ENCODE data around the gene IMMP2L. TPM values are rescaled to one million over a fixed set of nuclear protein-coding genes. Genes with fewer than 3 reads are reported as not detected.
"Not testable (repeated sequence)": the region's sequence is repeated elsewhere in the genome, so short reads cannot be mapped to it uniquely, and the experiment has no call there.

IMMP2L gene
- total RNA-seq, 2 donors from 2014 or later: 21.7 to 27.5 TPM

GRCh38 chr7:111485701-111486380, 76.5 kb downstream of the IMMP2L start:
- Mint-ChIP-seq H3K27me3 (ENCODE audit: low read depth) (no peaks in the 10 kb centered on the region), H3K9me3 (no peaks in the 10 kb centered on the region), H3K4me3 (no peak overlapping the region), H3K4me1 (ENCODE audit: low read depth) (no peaks in the 10 kb centered on the region), H3K27ac (no peak overlapping the region), H3K36me3 (ENCODE audit: insufficient read depth in 2 of 2) (peaks cover 3 to 4% of the 10 kb centered on the region in 2 donors)
- ATAC-seq (replicated peaks in 1 of 2) (no peak), DNase-seq (no peak)

- H3K9me3 Mint-ChIP-seq: peaks cover 0 to 2% of the 10 kb centered on the region in 2 donors
- no peak overlapping the region for H3K4me3 Mint-ChIP-seq
- no peak for DNase-seq
- no peak for ATAC-seq (replicated peaks in 1 of 2)
- H3K36me3 Mint-ChIP-seq (ENCODE audit: insufficient read depth in 2 of 2): peaks cover 3 to 4% of the 10 kb centered on the region in 2 donors
- H3K27me3 Mint-ChIP-seq (ENCODE audit: low read depth): no peaks in the 10 kb centered on the region
- H3K27ac Mint-ChIP-seq: no peak overlapping the region
- H3K4me1 Mint-ChIP-seq (ENCODE audit: low read depth): no peaks in the 10 kb centered on the region
Observed at GRCh38 chr7:111483078-111483477, 79.2 kb downstream of the IMMP2L start.

- no peak for DNase-seq
- no peaks in the 10 kb centered on the region for H3K4me1 Mint-ChIP-seq (ENCODE audit: low read depth)
- H3K27me3 Mint-ChIP-seq (ENCODE audit: low read depth): no peaks in the 10 kb centered on the region
- no peak for ATAC-seq (replicated peaks in 1 of 2)
- H3K9me3 Mint-ChIP-seq: peaks cover 2 to 4% of the 10 kb centered on the region in 2 donors
- no peak overlapping the region for H3K4me3 Mint-ChIP-seq
- H3K36me3 Mint-ChIP-seq (ENCODE audit: insufficient read depth in 2 of 2): peaks cover 4 to 15% of the 10 kb centered on the region in 2 donors
- peak overlapping the region; percentile 57 for H3K27ac Mint-ChIP-seq
Observed at GRCh38 chr7:111477462-111478225, 84.6 kb downstream of the IMMP2L start.

- ATAC-seq (replicated peaks in 1 of 2): no peak
Observed at GRCh38 chr7:111476586-111477293, 85.6 kb downstream of the IMMP2L start.

DNA sequence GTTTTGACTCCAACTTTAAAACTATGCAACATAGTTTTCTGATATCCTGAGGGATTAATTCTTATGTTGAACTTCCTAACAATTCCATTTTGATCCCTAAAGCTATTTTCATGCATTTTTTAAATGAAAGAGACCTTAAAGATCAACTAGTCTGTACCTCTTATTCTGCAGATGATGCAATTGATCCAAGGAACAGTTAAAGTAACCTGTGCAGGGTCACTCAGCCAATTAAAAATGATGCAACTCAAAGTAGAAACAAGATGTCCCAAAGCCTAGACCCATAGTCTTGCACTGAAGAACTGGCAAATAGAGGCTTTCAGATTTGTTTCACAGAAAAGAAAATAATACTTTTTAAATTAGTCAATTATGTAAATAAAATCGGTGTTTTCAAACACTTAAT, 86.3 kb downstream of the IMMP2L start:
- no peaks in the 10 kb centered on the region for H3K4me1 Mint-ChIP-seq (ENCODE audit: low read depth)
- H3K36me3 Mint-ChIP-seq (ENCODE audit: insufficient read depth in 2 of 2): peaks cover 2 to 14% of the 10 kb centered on the region in 2 donors
- H3K9me3 Mint-ChIP-seq: peaks cover 2 to 4% of the 10 kb centered on the region in 2 donors
- H3K27ac Mint-ChIP-seq: no peak overlapping the region
- ATAC-seq (replicated peaks in 1 of 2): no peak
- H3K27me3 Mint-ChIP-seq (ENCODE audit: low read depth): no peaks in the 10 kb centered on the region
- no peak for DNase-seq
- no peak overlapping the region for H3K4me3 Mint-ChIP-seq

More at GRCh38 chr7:111476586-111477293, 85.6 kb downstream of the IMMP2L start:
- no peak overlapping the region for H3K4me3 Mint-ChIP-seq
- peak overlapping the region; percentile 0 for H3K27ac Mint-ChIP-seq
- peaks cover 4 to 15% of the 10 kb centered on the region in 2 donors for H3K36me3 Mint-ChIP-seq (ENCODE audit: insufficient read depth in 2 of 2)
- DNase-seq: no peak
- H3K9me3 Mint-ChIP-seq: peaks cover 2 to 4% of the 10 kb centered on the region in 2 donors
- H3K4me1 Mint-ChIP-seq (ENCODE audit: low read depth): no peaks in the 10 kb centered on the region
- H3K27me3 Mint-ChIP-seq (ENCODE audit: low read depth): no peaks in the 10 kb centered on the region

DNA sequence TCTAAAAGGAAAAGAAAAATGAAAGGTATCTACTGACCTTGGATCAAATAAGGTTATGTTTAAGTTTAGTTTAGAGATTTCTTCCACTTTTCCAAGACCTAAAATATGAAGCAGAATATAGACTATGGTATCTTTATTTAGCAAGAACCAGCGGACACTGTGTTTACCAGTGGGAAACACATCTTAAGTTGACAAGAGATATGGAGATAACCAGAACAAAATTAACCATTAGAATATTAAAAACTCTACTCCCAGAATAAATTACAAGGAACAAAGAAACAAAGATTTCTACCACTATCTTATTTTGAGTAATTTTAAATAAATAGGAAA, 86.9 kb downstream of the IMMP2L start:
- Mint-ChIP-seq H3K9me3 (peaks cover 2 to 4% of the 10 kb centered on the region in 2 donors), H3K4me1 (ENCODE audit: low read depth) (no peaks in the 10 kb centered on the region), H3K27ac (no peak overlapping the region), H3K36me3 (ENCODE audit: insufficient read depth in 2 of 2) (peaks cover 4 to 15% of the 10 kb centered on the region in 2 donors), H3K4me3 (no peak overlapping the region), H3K27me3 (ENCODE audit: low read depth) (no peaks in the 10 kb centered on the region)
- DNase-seq: no peak
- ATAC-seq (replicated peaks in 1 of 2): no peak

DNA sequence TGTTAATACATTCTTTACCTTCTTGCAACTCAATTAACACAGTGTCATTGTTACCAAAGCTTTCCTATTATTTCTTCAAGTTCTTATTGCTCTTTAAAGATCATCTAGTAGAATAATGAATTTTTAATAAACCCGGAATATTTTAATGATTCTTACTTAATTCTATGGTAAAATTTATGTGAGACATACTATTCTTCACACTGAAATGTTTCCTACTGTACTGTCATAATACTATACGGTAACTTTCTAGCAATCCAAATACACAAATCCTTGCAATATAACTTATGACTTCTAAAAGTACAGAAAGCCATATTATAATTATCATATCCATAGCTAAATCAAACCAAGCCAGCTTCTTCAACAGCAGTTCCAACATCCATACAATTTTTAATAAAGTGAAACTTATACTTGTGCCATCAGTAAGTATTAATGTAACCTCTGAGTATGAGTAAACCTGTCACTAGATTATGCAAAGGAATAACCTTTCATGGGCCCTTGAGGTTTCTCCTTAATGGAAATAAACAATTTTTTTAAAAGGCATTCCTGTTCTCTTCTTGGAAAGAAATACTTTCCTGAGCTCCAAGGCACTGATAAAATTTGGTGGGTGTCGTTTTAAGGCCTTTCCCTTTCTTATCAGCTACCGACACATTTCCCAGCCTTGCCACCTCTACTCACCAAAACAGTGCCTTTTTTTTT, 87.4 kb downstream of the IMMP2L start:
- no peaks in the 10 kb centered on the region for H3K4me1 Mint-ChIP-seq (ENCODE audit: low read depth)
- peaks cover 4 to 15% of the 10 kb centered on the region in 2 donors for H3K36me3 Mint-ChIP-seq (ENCODE audit: insufficient read depth in 2 of 2)
- peaks cover 2 to 4% of the 10 kb centered on the region in 2 donors for H3K9me3 Mint-ChIP-seq
- DNase-seq: no peak
- no peak for ATAC-seq (replicated peaks in 1 of 2)
- H3K27me3 Mint-ChIP-seq (ENCODE audit: low read depth): no peaks in the 10 kb centered on the region
- no peak overlapping the region for H3K4me3 Mint-ChIP-seq
- no peak overlapping the region for H3K27ac Mint-ChIP-seq

DNA sequence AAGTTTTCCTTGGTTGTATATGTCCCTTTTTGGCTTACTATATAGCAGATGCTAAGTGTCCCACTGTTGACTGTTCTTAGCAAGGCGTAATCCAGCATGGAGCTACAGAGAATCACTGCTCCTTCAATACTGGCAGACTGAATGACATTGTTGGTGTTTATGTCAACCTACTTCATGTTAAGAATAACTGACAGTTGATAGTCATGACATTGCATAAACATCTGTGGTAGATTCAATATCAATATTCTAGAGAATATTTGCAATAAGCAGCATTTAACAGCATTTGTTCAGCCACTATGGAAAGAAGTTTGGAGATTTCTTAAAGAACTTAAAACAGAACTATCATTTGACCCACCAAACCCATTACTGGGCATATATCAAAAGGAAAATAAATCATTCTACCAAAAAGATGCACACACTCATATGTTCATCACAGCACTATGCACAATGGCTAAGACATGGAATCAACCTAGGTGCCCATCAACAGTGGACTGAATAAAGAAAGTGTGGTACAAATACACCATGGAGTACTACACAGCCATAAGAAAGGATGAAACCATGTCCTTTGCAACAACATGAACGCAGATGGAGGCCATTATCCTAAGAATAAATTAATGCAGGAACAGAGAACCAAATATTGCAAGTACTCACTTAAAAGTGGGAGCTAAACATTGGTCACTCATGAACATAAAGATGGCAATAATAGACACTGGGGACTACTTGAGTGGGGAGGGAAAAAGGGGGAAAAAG, 88.7 kb downstream of the IMMP2L start:
- Mint-ChIP-seq H3K27me3 (ENCODE audit: low read depth) (no peaks in the 10 kb centered on the region), H3K27ac (no peak overlapping the region), H3K36me3 (ENCODE audit: insufficient read depth in 2 of 2) (peaks cover 6 to 18% of the 10 kb centered on the region in 2 donors), H3K9me3 (peaks cover 2 to 7% of the 10 kb centered on the region in 2 donors), H3K4me3 (no peak overlapping the region), H3K4me1 (ENCODE audit: low read depth) (no peaks in the 10 kb centered on the region)
- DNase-seq (no peak), ATAC-seq (replicated peaks in 1 of 2) (no peak)

GRCh38 chr7:111470998-111471397, 91.3 kb downstream of the IMMP2L start:
- ATAC-seq (replicated peaks in 1 of 2) (no peak), DNase-seq (no peak)
- H3K4me1 Mint-ChIP-seq (ENCODE audit: low read depth): no peaks in the 10 kb centered on the region
- no peak overlapping the region for H3K4me3 Mint-ChIP-seq
- H3K27me3 Mint-ChIP-seq (ENCODE audit: low read depth): no peaks in the 10 kb centered on the region
- no peak overlapping the region for H3K27ac Mint-ChIP-seq
- peaks cover 10 to 18% of the 10 kb centered on the region in 2 donors for H3K36me3 Mint-ChIP-seq (ENCODE audit: insufficient read depth in 2 of 2)
- H3K9me3 Mint-ChIP-seq: peaks cover 4 to 7% of the 10 kb centered on the region in 2 donors

GRCh38 chr7:111469894-111470293, 92.4 kb downstream of the IMMP2L start:
- not testable (repeated sequence) for H3K4me1 Mint-ChIP-seq (ENCODE audit: low read depth); ATAC-seq (replicated peaks in 1 of 2); DNase-seq; H3K27me3 Mint-ChIP-seq (ENCODE audit: low read depth); H3K4me3 Mint-ChIP-seq; H3K9me3 Mint-ChIP-seq; H3K27ac Mint-ChIP-seq
- H3K36me3 Mint-ChIP-seq (ENCODE audit: insufficient read depth in 2 of 2): peaks cover 10 to 14% of the 10 kb centered on the region in 2 donors

DNA sequence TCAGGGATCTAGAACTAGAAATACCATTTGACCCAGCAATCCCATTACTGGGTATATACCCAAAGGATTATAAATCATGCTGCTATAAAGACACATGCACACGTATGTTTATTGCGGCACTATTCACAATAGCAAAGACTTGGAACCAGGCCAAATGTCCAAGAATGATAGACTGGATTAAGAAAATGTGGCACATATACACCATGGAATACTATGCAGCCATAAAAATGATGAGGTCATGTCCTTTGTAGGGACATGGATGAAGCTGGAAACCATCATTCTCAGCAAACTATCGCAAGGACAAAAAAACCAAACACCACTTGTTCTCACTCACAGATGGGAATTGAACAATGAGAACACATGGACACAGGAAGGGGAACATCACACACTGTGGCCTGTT, 96.5 kb downstream of the IMMP2L start:
- not testable (repeated sequence) for ATAC-seq (replicated peaks in 1 of 2); H3K27me3 Mint-ChIP-seq (ENCODE audit: low read depth); H3K4me1 Mint-ChIP-seq (ENCODE audit: low read depth); H3K9me3 Mint-ChIP-seq; H3K4me3 Mint-ChIP-seq; H3K27ac Mint-ChIP-seq; H3K36me3 Mint-ChIP-seq (ENCODE audit: insufficient read depth in 2 of 2); DNase-seq

GRCh38 chr7:111460695-111461094, 101.6 kb downstream of the IMMP2L start:
- no peak for ATAC-seq (replicated peaks in 1 of 2)
- H3K4me1 Mint-ChIP-seq (ENCODE audit: low read depth): no peaks in the 10 kb centered on the region
- no peaks in the 10 kb centered on the region for H3K9me3 Mint-ChIP-seq
- H3K27me3 Mint-ChIP-seq (ENCODE audit: low read depth): no peaks in the 10 kb centered on the region
- H3K27ac Mint-ChIP-seq: no peak overlapping the region
- no peaks in the 10 kb centered on the region for H3K36me3 Mint-ChIP-seq (ENCODE audit: insufficient read depth in 2 of 2)
- no peak for DNase-seq
- no peak overlapping the region for H3K4me3 Mint-ChIP-seq

Measured in activated T-cell treated with anti-CD3 and anti-CD28 coated beads, Interleukin-2, amount 50 U/mL, for 72 hours (primary cell).